ENCODE data around the gene GTF2H1.

GTF2H1 gene

DNA sequence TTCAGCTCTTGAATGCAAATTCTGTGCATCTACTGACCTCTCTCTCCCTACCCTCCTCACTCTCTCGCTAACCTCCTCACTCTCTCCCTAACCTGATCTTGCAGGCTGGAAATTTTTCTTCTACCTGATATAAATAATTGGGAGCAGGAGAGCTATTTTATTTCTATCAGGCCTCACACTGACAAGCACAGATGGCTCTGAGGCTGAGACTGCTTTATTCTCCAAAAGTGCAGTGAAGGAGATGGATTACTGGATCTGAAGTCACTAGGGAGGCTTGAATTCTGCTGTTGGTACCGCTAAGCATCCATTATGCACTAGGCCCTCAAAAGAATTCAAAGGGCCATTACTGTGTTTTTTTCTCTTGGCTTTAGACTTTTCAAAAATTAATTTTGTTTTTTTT is 52.6 kb downstream of the GTF2H1 start:
- H3K9me3 ChIP-seq (ENCODE audit: control insufficient read depth, insufficient read depth, low read depth, low read length): no peaks in the 10 kb centered on the region
- H3K4me3 ChIP-seq (ENCODE audit: low read depth, low read length): no peak overlapping the region
- H3K36me3 ChIP-seq (ENCODE audit: control insufficient read depth in 2 of 2, insufficient read depth in 1 of 2, low read length in 2 of 2): no peaks in the 10 kb centered on the region
- ChIA-PET POLR2A (interaction anchor here (1.0 kb wide), 1 partner anchor 19 kb away, joined by 4 read pairs; the partner anchor contains the start of gene LDHA), CTCF (no interaction called here)
- TF ChIP-seq, protein P1, sequence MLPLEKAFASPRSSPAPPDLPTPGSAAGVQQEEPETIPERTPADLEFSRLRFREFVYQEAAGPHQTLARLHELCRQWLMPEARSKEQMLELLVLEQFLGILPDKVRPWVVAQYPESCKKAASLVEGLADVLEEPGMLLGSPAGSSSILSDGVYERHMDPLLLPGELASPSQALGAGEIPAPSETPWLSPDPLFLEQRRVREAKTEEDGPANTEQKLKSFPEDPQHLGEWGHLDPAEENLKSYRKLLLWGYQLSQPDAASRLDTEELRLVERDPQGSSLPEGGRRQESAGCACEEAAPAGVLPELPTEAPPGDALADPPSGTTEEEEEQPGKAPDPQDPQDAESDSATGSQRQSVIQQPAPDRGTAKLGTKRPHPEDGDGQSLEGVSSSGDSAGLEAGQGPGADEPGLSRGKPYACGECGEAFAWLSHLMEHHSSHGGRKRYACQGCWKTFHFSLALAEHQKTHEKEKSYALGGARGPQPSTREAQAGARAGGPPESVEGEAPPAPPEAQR (tag by site-specific recombination; IDR thresholded peaks at IDR 0.05): no peak
- no peak for TF ChIP-seq HOXC10 (CRISPR knock-in tag; IDR thresholded peaks at IDR 0.05)
- no peak for TF ChIP-seq ZNF677 (tag by site-specific recombination; IDR thresholded peaks at IDR 0.05)
- TF ChIP-seq ZNF292 (tag by site-specific recombination; IDR thresholded peaks at IDR 0.05; ENCODE audit: borderline replicate concordance, low read depth): no peak
- H3K27ac ChIP-seq (ENCODE audit: extremely low read depth, low read depth, low read length): no peak overlapping the region
- no peaks in the 10 kb centered on the region for H3K4me1 ChIP-seq (ENCODE audit: control insufficient read depth, insufficient read depth, low read length)

DNA sequence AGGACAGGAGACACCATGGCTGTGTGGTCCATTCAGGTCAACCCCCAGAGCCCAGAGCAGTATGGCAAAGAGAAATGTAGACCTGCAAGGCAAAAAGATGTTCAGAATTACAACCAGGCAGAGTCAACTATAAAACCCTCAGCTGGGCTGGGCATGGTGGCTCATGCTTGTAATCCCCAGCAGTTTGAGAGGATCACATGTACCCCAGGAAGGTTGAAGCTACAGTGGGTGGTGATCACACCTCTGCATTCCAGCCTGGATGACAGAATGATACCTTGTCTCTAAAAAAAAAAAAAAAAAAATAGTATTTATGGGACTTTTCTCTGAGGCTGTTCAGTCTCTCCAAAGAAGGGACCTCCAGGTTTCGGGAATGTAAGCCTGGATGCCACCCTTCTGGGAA is 53.6 kb downstream of the GTF2H1 start:
- TF ChIP-seq ZSCAN30 (tag by site-specific recombination; IDR thresholded peaks at IDR 0.05): no peak
- no peak for TF ChIP-seq ZNF394 (tag by site-specific recombination; IDR thresholded peaks at IDR 0.05; ENCODE audit: borderline replicate concordance)
- no peak for TF ChIP-seq MEIS1 (CRISPR knock-in tag; IDR thresholded peaks at IDR 0.05; ENCODE audit: borderline replicate concordance)
- no peak for TF ChIP-seq ZNF311 (tag by site-specific recombination; IDR thresholded peaks at IDR 0.05; ENCODE audit: borderline replicate concordance)
- no peak for TF ChIP-seq BCL11B (tag by site-specific recombination; IDR thresholded peaks at IDR 0.05; ENCODE audit: low read depth)
- TF ChIP-seq ZNF112 (tag by site-specific recombination; IDR thresholded peaks at IDR 0.05): no peak
- no peak for TF ChIP-seq ZNF791 (tag by site-specific recombination; IDR thresholded peaks at IDR 0.05)
- no peak for TF ChIP-seq ZNF76 (tag by site-specific recombination; IDR thresholded peaks at IDR 0.05; ENCODE audit: borderline replicate concordance, low read depth)
- TF ChIP-seq MYNN (tag by site-specific recombination; IDR thresholded peaks at IDR 0.05; ENCODE audit: borderline replicate concordance): no peak
- TF ChIP-seq ZNF501 (tag by site-specific recombination; IDR thresholded peaks at IDR 0.05): no peak
- TF ChIP-seq, protein P2, sequence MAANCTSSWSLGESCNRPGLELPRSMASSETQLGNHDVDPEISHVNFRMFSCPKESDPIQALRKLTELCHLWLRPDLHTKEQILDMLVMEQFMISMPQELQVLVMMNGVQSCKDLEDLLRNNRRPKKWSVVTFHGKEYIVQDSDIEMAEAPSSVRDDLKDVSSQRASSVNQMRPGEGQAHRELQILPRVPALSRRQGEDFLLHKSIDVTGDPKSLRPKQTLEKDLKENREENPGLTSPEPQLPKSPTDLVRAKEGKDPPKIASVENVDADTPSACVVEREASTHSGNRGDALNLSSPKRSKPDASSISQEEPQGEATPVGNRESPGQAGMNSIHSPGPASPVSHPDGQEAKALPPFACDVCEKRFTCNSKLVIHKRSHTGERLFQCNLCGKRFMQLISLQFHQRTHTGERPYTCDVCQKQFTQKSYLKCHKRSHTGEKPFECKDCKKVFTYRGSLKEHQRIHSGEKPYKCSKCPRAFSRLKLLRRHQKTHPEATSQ (tag by site-specific recombination; IDR thresholded peaks at IDR 0.05): no peak
- no peak for TF ChIP-seq ZNF843 (tag by site-specific recombination; IDR thresholded peaks at IDR 0.05)
- TF ChIP-seq, protein P3, sequence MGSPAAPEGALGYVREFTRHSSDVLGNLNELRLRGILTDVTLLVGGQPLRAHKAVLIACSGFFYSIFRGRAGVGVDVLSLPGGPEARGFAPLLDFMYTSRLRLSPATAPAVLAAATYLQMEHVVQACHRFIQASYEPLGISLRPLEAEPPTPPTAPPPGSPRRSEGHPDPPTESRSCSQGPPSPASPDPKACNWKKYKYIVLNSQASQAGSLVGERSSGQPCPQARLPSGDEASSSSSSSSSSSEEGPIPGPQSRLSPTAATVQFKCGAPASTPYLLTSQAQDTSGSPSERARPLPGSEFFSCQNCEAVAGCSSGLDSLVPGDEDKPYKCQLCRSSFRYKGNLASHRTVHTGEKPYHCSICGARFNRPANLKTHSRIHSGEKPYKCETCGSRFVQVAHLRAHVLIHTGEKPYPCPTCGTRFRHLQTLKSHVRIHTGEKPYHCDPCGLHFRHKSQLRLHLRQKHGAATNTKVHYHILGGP (tag by site-specific recombination; IDR thresholded peaks at IDR 0.05): no peak
- TF ChIP-seq ZNF350 (tag by site-specific recombination; IDR thresholded peaks at IDR 0.05): no peak
- ChIA-PET POLR2A (no interaction called here), CTCF (interaction anchor here (0.6 to 0.7 kb wide), 2 partner anchors 224 to 352 kb away, joined by 4 to 6 read pairs; no protein-coding TSS in a partner anchor)

DNA sequence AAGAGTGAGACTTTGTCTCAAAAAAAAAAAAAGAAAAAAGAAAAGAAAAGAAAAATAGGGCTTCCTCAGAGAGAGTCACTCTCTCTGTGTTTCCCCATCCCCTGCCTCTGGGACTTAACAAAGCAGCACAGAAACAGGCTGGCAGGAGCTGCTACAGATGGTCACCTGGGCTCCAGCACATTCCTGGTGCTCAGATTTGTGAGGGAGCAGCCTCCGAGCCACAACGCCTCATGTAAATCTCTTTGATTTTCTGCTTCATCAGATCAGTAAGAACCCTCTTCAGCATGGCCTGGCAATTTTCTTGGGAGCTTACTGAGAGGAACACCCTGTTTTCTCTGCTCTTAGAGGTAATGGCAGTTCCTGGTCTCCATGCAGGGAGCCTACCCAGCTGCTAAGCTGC is 56.8 kb downstream of the GTF2H1 start:
- peaks cover 6% of the 10 kb centered on the region; the same call in 1 of the 2 replicates for H3K4me1 ChIP-seq (ENCODE audit: control insufficient read depth, insufficient read depth, low read length)
- ChIA-PET POLR2A (interaction anchor here (0.6 to 0.7 kb wide), 2 partner anchors 15 to 136 kb away, joined by 3 read pairs; partner anchors contain the start of gene LDHA), CTCF (interaction anchor here (0.5 kb wide), 1 partner anchor 411 kb away, joined by 3 read pairs; no protein-coding TSS in a partner anchor)
- no peak overlapping the region for H3K27ac ChIP-seq (ENCODE audit: extremely low read depth, low read depth, low read length)
- H3K9me3 ChIP-seq (ENCODE audit: control insufficient read depth, insufficient read depth, low read depth, low read length): no peaks in the 10 kb centered on the region
- TF ChIP-seq ZNF16 (tag by site-specific recombination; IDR thresholded peaks at IDR 0.05; ENCODE audit: low read depth) (no peak), ZNF600 (tag by site-specific recombination; IDR thresholded peaks at IDR 0.05) (0 out of 2 replicates have a peak, but pooled peaks have one; percentile 15)
- no peaks in the 10 kb centered on the region for H3K36me3 ChIP-seq (ENCODE audit: control insufficient read depth in 2 of 2, insufficient read depth in 1 of 2, low read length in 2 of 2)
- H3K4me3 ChIP-seq (ENCODE audit: low read depth, low read length): no peak overlapping the region

More for the DNA sequence above, 53.6 kb downstream of the GTF2H1 start:
- no peak overlapping the region for H3K4me3 ChIP-seq (ENCODE audit: low read depth, low read length)
- H3K36me3 ChIP-seq (ENCODE audit: control insufficient read depth in 2 of 2, insufficient read depth in 1 of 2, low read length in 2 of 2): no peaks in the 10 kb centered on the region
- no peaks in the 10 kb centered on the region for H3K9me3 ChIP-seq (ENCODE audit: control insufficient read depth, insufficient read depth, low read depth, low read length)
- H3K4me1 ChIP-seq (ENCODE audit: control insufficient read depth, insufficient read depth, low read length): no peaks in the 10 kb centered on the region
- H3K27ac ChIP-seq (ENCODE audit: extremely low read depth, low read depth, low read length): no peak overlapping the region

Measured in HEK293 (cell line).